OCI-LY3 (cell line): ENCODE results near the gene TERF2IP.

Experiments used
- H2AFZ ChIP-seq: fragments of 200-600, 300-600 bp; shearing (Covaris generic); 2 replicates; pipeline ENCODE4 v1.6.0; 2014; ENCODE audit warnings: antibody characterized with exemption, low read depth, low read length
- H3K27ac ChIP-seq: fragments of 200-600, 300-600 bp; sonication (generic); 2 replicates; pipeline ENCODE4 v1.5.1; 2014; ENCODE audit warnings: mild to moderate bottlenecking, low read length, moderate library complexity, mixed read lengths
- H3K27me3 ChIP-seq: fragments of 200-600, 300-600 bp; sonication (generic); 2 replicates; pipeline ENCODE4 v1.6.1; 2014; ENCODE audit warnings: low read depth, low read length, mixed read lengths
- H3K36me3 ChIP-seq: fragments of 200-600, 300-600 bp; sonication (generic); replicated peaks from 2 replicates; pipeline ENCODE3; 2014; ENCODE audit warnings: low read depth, low read length, mixed read lengths
- H3K4me1 ChIP-seq: fragments of 300-600, 200-600 bp; sonication (generic); 2 replicates; pipeline ENCODE4 v1.6.1; 2014; ENCODE audit warnings: low read length, mixed read lengths
- H3K4me2 ChIP-seq: fragments of 200-600, 300-600 bp; sonication (generic); 2 replicates; pipeline ENCODE4 v1.6.1; 2014; ENCODE audit warnings: low read length, mixed read lengths
- H3K4me3 ChIP-seq: fragments of 300-600, 200-600 bp; sonication (generic); 2 replicates; pipeline ENCODE4 v1.5.1; 2014; ENCODE audit warnings: antibody characterized with exemption, mild to moderate bottlenecking, low read length, moderate library complexity
- H3K79me2 ChIP-seq: fragments of 300-600, 200-600 bp; shearing (Covaris generic); 2 replicates; pipeline ENCODE4 v1.6.1; 2014; ENCODE audit warnings: mild to moderate bottlenecking, low read length, mixed read lengths
- H3K9ac ChIP-seq: fragments of 300-600, 200-600 bp; shearing (Covaris generic); 2 replicates; pipeline ENCODE4 v1.6.0; 2014; ENCODE audit warnings: mild to moderate bottlenecking, low read length, moderate library complexity
- H3K9me3 ChIP-seq: fragments of 200-600, 300-600 bp; shearing (Covaris generic); 2 replicates; pipeline ENCODE4 v1.6.1; 2014; ENCODE audit warnings: low read length, mixed read lengths; ENCODE audit not compliant: insufficient read depth
- H4K20me1 ChIP-seq: fragments of 200-600, 300-600 bp; sonication (generic); 2 replicates; pipeline ENCODE4 v1.6.1; 2016; ENCODE audit warnings: low read length, mixed read lengths; ENCODE audit not compliant: insufficient read depth
- CTCF ChIP-seq: fragments of 200-600, 300-600 bp; sonication (generic); IDR thresholded peaks from 2 replicates; pipeline ENCODE4 v1.5.1; 2014; ENCODE audit warnings: antibody characterized with exemption, low read length, low read depth
- EZH2phosphoT487 ChIP-seq: fragments of 200-600 bp; shearing (Covaris generic); IDR thresholded peaks from 2 replicates; pipeline ENCODE4 v1.6.1; 2018; ENCODE audit warnings: antibody characterized with exemption, mixed run types, low read depth

The TERF2IP gene

DNA sequence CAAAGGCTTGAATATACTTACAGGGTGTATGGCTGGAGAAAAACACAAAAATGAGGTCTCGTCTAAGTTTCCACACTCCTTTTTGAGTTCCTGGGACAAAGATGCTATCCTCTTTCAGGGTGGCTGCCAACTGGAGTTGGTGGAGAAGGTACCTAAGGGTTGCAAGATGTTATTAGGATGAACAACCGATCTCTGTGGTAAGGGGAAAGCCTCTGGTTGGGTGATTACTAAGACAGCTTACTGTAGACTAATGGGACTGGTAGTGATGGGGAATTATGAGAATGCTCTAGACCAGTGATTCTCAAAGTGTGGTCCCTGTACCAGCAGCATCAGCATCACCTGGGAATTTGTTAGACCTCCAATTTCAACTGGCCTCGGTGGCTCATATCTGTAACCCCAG is 30.5 kb upstream of the TERF2IP start:
- TF ChIP-seq EZH2phosphoT487 = no peak
- no peak for TF ChIP-seq CTCF
- Histone ChIP-seq H3K4me1 (peaks cover 27% of the 10 kb centered on the region), H2AFZ (no peak overlapping the region), H4K20me1 (no peaks in the 10 kb centered on the region), H3K4me3 (peak overlapping the region; percentile 23; the same call in 1 of the 2 replicates), H3K27ac (peak overlapping the region; percentile 63), H3K79me2 (peaks cover 6% of the 10 kb centered on the region), H3K4me2 (peak overlapping the region; percentile 59), H3K36me3 (peaks cover 43% of the 10 kb centered on the region), H3K9ac (peak overlapping the region; percentile 12; the same call in 1 of the 2 replicates), H3K27me3 (no peaks in the 10 kb centered on the region), H3K9me3 (no peaks in the 10 kb centered on the region)

GRCh38 chr16:75618780-75619179 is 28.8 kb upstream of the TERF2IP start:
- no peak overlapping the region for H3K4me3 ChIP-seq
- H3K79me2 ChIP-seq = peaks cover 13% of the 10 kb centered on the region
- no peaks in the 10 kb centered on the region for H3K9me3 ChIP-seq
- H4K20me1 ChIP-seq = no peaks in the 10 kb centered on the region
- H3K4me1 ChIP-seq = peaks cover 33% of the 10 kb centered on the region
- H3K27me3 ChIP-seq = no peaks in the 10 kb centered on the region
- no peak overlapping the region for H3K27ac ChIP-seq
- H3K4me2 ChIP-seq = no peak overlapping the region
- no peak for TF ChIP-seq EZH2phosphoT487
- no peak for TF ChIP-seq CTCF
- no peak overlapping the region for H3K9ac ChIP-seq
- peaks cover 34% of the 10 kb centered on the region for H3K36me3 ChIP-seq
- H2AFZ ChIP-seq = no peak overlapping the region

GRCh38 chr16:75620326-75621169 is 27.0 kb upstream of the TERF2IP start:
- Histone ChIP-seq H3K36me3 (peaks cover 29% of the 10 kb centered on the region), H4K20me1 (no peaks in the 10 kb centered on the region), H3K27me3 (no peaks in the 10 kb centered on the region), H3K4me1 (peaks cover 33% of the 10 kb centered on the region), H3K79me2 (peaks cover 13% of the 10 kb centered on the region), H3K27ac (no peak overlapping the region), H3K9ac (no peak overlapping the region), H2AFZ (no peak overlapping the region), H3K4me2 (no peak overlapping the region), H3K9me3 (no peaks in the 10 kb centered on the region), H3K4me3 (no peak overlapping the region)
- TF ChIP-seq EZH2phosphoT487 (no peak), CTCF (no peak)

DNA sequence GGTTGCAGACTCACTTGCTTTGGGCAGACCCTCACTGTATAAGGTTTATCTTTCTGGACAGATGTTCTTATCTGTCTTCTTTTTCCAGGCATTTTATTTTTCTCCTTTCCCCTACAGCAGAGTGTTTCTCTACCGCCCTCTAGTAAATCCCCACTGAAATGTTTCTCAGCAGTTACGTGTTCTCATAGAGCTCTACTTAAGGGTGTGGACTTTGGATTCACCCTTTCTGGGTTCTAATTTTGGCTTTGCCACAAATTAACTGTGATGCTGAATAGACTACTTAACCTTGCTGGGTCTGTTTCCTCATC is 26.4 kb upstream of the TERF2IP start:
- no peaks in the 10 kb centered on the region for H4K20me1 ChIP-seq
- TF ChIP-seq CTCF (peak; percentile 62), EZH2phosphoT487 (no peak)
- no peak overlapping the region for H2AFZ ChIP-seq
- H3K27me3 ChIP-seq = no peaks in the 10 kb centered on the region
- peaks cover 31% of the 10 kb centered on the region for H3K36me3 ChIP-seq
- H3K4me3 ChIP-seq = no peak overlapping the region
- H3K9me3 ChIP-seq = no peaks in the 10 kb centered on the region
- H3K27ac ChIP-seq = no peak overlapping the region
- H3K4me2 ChIP-seq = no peak overlapping the region
- no peak overlapping the region for H3K9ac ChIP-seq
- H3K4me1 ChIP-seq = peaks cover 28% of the 10 kb centered on the region
- H3K79me2 ChIP-seq = peaks cover 13% of the 10 kb centered on the region
